HEK293 (cell line): Measurements from ENCODE around the gene ARL15.

Source experiments
- CTCF ChIA-PET: fragments of 350-600 bp; formaldehyde crosslinking; extraction: SDS; loops from one replicate; lab custom pipeline; 2021; ENCODE audit warnings: antibody characterized with exemption; lab: Yijun Ruan, JAX
- POLR2A ChIA-PET: fragments of 300-600 bp; formaldehyde crosslinking; extraction: SDS; loops from one replicate; lab custom pipeline; 2020; ENCODE audit warnings: antibody characterized with exemption, inconsistent platforms; lab: Yijun Ruan, JAX
- H3K27ac ChIP-seq: fragments of 200-500 bp; sonication (Bioruptor generic); 2 replicates; pipeline ENCODE4 v1.5.1; 2014; ENCODE audit warnings: low read depth, low read length, control low read depth, inconsistent platforms; ENCODE audit errors: extremely low read depth
- H3K36me3 ChIP-seq, 2 experiments: fragments of 200-500 bp in 1 of 2; sonication (Bioruptor generic) in 1 of 2; 1 replicate in 1 of 2; 2 replicates in 1 of 2; pipeline ENCODE4 v1.5.1; 2014 to 2017; ENCODE audit warnings: inconsistent platforms in 2 of 2, low read length in 2 of 2; ENCODE audit not compliant: control insufficient read depth in 2 of 2, insufficient read depth in 1 of 2
- H3K4me1 ChIP-seq: fragments of 200-500 bp; sonication (Bioruptor generic); 2 replicates; pipeline ENCODE4 v1.5.1; 2014; ENCODE audit warnings: mild to moderate bottlenecking, low read length, inconsistent platforms; ENCODE audit not compliant: control insufficient read depth, insufficient read depth
- H3K4me3 ChIP-seq: 2 replicates; pipeline ENCODE4 v1.5.1; 2011; ENCODE audit warnings: low read depth, mild to moderate bottlenecking, control low read depth, low read length, moderate library complexity
- H3K9me3 ChIP-seq: fragments of 200-500 bp; sonication (Bioruptor generic); 2 replicates; pipeline ENCODE4 v1.5.1; 2014; ENCODE audit warnings: low read depth, low read length, inconsistent platforms; ENCODE audit not compliant: control insufficient read depth, insufficient read depth
- BCL6B ChIP-seq: fragments of 450-650 bp; formaldehyde crosslinking; IDR thresholded peaks from 2 replicates; pipeline ENCODE4 v1.5.1; 2017; ENCODE audit warnings: missing biosample characterization, missing genetic modification characterization
- EGR2 ChIP-seq: fragments of 450-650 bp; formaldehyde crosslinking; IDR thresholded peaks from 2 replicates; pipeline ENCODE4 v1.5.1; 2016; ENCODE audit warnings: low read depth, missing biosample characterization, missing genetic modification characterization
- IKZF3 ChIP-seq: fragments of 450-650 bp; IDR thresholded peaks from 2 replicates; pipeline ENCODE4 v1.5.0; 2018; ENCODE audit warnings: missing biosample characterization, mild to moderate bottlenecking, missing genetic modification characterization, moderate library complexity
- KLF16 ChIP-seq: fragments of 450-650 bp; formaldehyde crosslinking; IDR thresholded peaks from 2 replicates; pipeline ENCODE4 v1.5.1; 2017; ENCODE audit warnings: missing biosample characterization, missing genetic modification characterization
- KLF8 ChIP-seq: fragments of 450-650 bp; formaldehyde crosslinking; IDR thresholded peaks from 2 replicates; pipeline ENCODE4 v1.5.1; 2016; ENCODE audit warnings: missing biosample characterization, missing genetic modification characterization
- KLF9 ChIP-seq: fragments of 450-650 bp; formaldehyde crosslinking; IDR thresholded peaks from 2 replicates; pipeline ENCODE4 v1.5.1; 2016; ENCODE audit warnings: missing biosample characterization, missing genetic modification characterization, low read depth
- MYNN ChIP-seq: fragments of 450-650 bp; formaldehyde crosslinking; IDR thresholded peaks from 2 replicates; pipeline ENCODE4 v1.5.1; 2016; ENCODE audit warnings: missing biosample characterization, missing genetic modification characterization, borderline replicate concordance
- OSR2 ChIP-seq: fragments of 450-650 bp; formaldehyde crosslinking; IDR thresholded peaks from 2 replicates; pipeline ENCODE4 v1.5.1; 2016; ENCODE audit warnings: missing biosample characterization, missing genetic modification characterization
- REPIN1 ChIP-seq: fragments of 450-650 bp; formaldehyde crosslinking; IDR thresholded peaks from 2 replicates; pipeline ENCODE4 v1.5.1; 2017; ENCODE audit warnings: missing biosample characterization, missing genetic modification characterization, low read depth
- TRIM28 ChIP-seq: IDR thresholded peaks from 2 replicates; pipeline ENCODE4 v1.6.1; 2011; ENCODE audit warnings: low read length, control low read depth, borderline replicate concordance
- ZEB2 ChIP-seq: fragments of 450-650 bp; formaldehyde crosslinking; IDR thresholded peaks from 2 replicates; pipeline ENCODE4 v1.5.1; 2016; ENCODE audit warnings: missing biosample characterization, missing genetic modification characterization
- ZFP41 ChIP-seq: fragments of 450-650 bp; formaldehyde crosslinking; IDR thresholded peaks from 2 replicates; pipeline ENCODE4 v1.5.1; 2016; ENCODE audit warnings: missing biosample characterization, missing genetic modification characterization, borderline replicate concordance
- ZNF132 ChIP-seq: fragments of 450-650 bp; formaldehyde crosslinking; IDR thresholded peaks from 2 replicates; pipeline ENCODE4 v1.5.1; 2017; ENCODE audit warnings: missing biosample characterization, missing genetic modification characterization, borderline replicate concordance
- ZNF133 ChIP-seq: fragments of 450-650 bp; formaldehyde crosslinking; IDR thresholded peaks from 2 replicates; pipeline ENCODE4 v1.5.1; 2016; ENCODE audit warnings: missing biosample characterization, missing genetic modification characterization
- ZNF155 ChIP-seq: fragments of 450-650 bp; formaldehyde crosslinking; IDR thresholded peaks from 2 replicates; pipeline ENCODE4 v1.5.1; 2016; ENCODE audit warnings: missing biosample characterization, missing genetic modification characterization
- ZNF169 ChIP-seq: fragments of 450-650 bp; formaldehyde crosslinking; IDR thresholded peaks from 2 replicates; pipeline ENCODE4 v1.5.1; 2016; ENCODE audit warnings: missing biosample characterization, missing genetic modification characterization
- ZNF221 ChIP-seq: fragments of 450-650 bp; formaldehyde crosslinking; IDR thresholded peaks from 2 replicates; pipeline ENCODE4 v1.5.1; 2017; ENCODE audit warnings: missing biosample characterization, missing genetic modification characterization, borderline replicate concordance
- ZNF280D ChIP-seq: fragments of 450-650 bp; formaldehyde crosslinking; IDR thresholded peaks from 2 replicates; pipeline ENCODE4 v1.5.1; 2016; ENCODE audit warnings: missing biosample characterization, missing genetic modification characterization
- ZNF501 ChIP-seq: fragments of 450-650 bp; formaldehyde crosslinking; IDR thresholded peaks from 2 replicates; pipeline ENCODE4 v1.5.1; 2016; ENCODE audit warnings: missing biosample characterization, missing genetic modification characterization
- ZNF530 ChIP-seq: fragments of 450-650 bp; formaldehyde crosslinking; IDR thresholded peaks from 2 replicates; pipeline ENCODE4 v1.5.1; 2016; ENCODE audit warnings: low read depth, missing biosample characterization, missing genetic modification characterization
- ZNF571 ChIP-seq: fragments of 450-650 bp; formaldehyde crosslinking; IDR thresholded peaks from 2 replicates; pipeline ENCODE4 v1.5.0; 2017; ENCODE audit warnings: missing biosample characterization, missing genetic modification characterization
- ZNF623 ChIP-seq: fragments of 450-650 bp; formaldehyde crosslinking; IDR thresholded peaks from 2 replicates; pipeline ENCODE4 v1.5.1; 2016; ENCODE audit warnings: missing biosample characterization, missing genetic modification characterization
- ZNF645 ChIP-seq: fragments of 450-650 bp; formaldehyde crosslinking; IDR thresholded peaks from 2 replicates; pipeline ENCODE4; 2016; ENCODE audit warnings: missing biosample characterization, missing genetic modification characterization
- ZNF660 ChIP-seq: fragments of 450-650 bp; IDR thresholded peaks from 2 replicates; pipeline ENCODE4 v1.5.1; 2018; ENCODE audit warnings: missing biosample characterization, mild to moderate bottlenecking, missing genetic modification characterization
- ZNF747 ChIP-seq: fragments of 450-650 bp; formaldehyde crosslinking; IDR thresholded peaks from 2 replicates; pipeline ENCODE4 v1.5.1; 2016; ENCODE audit warnings: missing biosample characterization, missing genetic modification characterization
- ZNF791 ChIP-seq: fragments of 450-650 bp; formaldehyde crosslinking; IDR thresholded peaks from 2 replicates; pipeline ENCODE4 v1.5.1; 2016; ENCODE audit warnings: missing biosample characterization, missing genetic modification characterization
- ZNF830 ChIP-seq: fragments of 450-650 bp; IDR thresholded peaks from 2 replicates; pipeline ENCODE4 v1.5.0; 2018; ENCODE audit warnings: missing biosample characterization, missing genetic modification characterization, low read depth, mild to moderate bottlenecking, moderate library complexity
- TF ChIP-seq, protein P1 (sequence below): fragments of 450-650 bp; formaldehyde crosslinking; IDR thresholded peaks from 2 replicates; pipeline ENCODE4 v1.5.1; 2016; ENCODE audit warnings: missing biosample characterization, missing genetic modification characterization
- TF ChIP-seq, protein P2 (sequence below): fragments of 450-650 bp; formaldehyde crosslinking; IDR thresholded peaks from 2 replicates; pipeline ENCODE4 v1.5.1; 2016; ENCODE audit warnings: missing biosample characterization, missing genetic modification characterization

ARL15 gene

DNA sequence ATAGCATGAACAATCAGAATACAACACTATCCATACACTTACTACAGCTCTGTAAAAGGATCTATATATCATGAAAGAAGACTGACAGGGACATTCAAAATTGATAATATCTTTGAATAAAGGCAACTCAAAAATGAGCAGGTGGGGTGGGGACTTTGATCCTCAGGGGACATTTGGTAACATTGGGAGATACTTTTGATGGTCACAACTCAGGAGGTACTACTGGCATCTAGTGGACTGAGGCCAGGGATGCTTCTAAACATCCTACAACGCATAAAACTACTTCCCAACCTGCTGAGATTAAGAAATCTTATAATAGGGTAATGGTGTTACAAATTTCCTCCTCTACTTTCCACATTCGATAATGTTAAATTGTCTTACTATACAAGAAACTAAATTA, 243.9 kb downstream of the ARL15 start:
- Histone ChIP-seq H3K27ac (no peak overlapping the region), H3K4me3 (no peak overlapping the region), H3K9me3 (no peaks in the 10 kb centered on the region), H3K4me1 (no peaks in the 10 kb centered on the region), H3K36me3 (no peaks in the 10 kb centered on the region; a peak in 1 of 3 replicates)
- POLR2A ChIA-PET, result no interaction called here
- TF ChIP-seq ZEB2 (tag by site-specific recombination) (no peak), KLF9 (tag by site-specific recombination) (no peak), KLF16 (no peak), ZNF155 (tag by site-specific recombination) (no peak), ZNF132 (tag by site-specific recombination) (no peak), ZNF501 (no peak), TRIM28 (no peak), ZNF645 (tag by site-specific recombination) (no peak), ZFP41 (no peak), BCL6B (no peak), ZNF830 (tag by site-specific recombination) (no peak), IKZF3 (tag by site-specific recombination) (no peak), ZNF571 (tag by site-specific recombination) (no peak)
- TF ChIP-seq, protein P1, sequence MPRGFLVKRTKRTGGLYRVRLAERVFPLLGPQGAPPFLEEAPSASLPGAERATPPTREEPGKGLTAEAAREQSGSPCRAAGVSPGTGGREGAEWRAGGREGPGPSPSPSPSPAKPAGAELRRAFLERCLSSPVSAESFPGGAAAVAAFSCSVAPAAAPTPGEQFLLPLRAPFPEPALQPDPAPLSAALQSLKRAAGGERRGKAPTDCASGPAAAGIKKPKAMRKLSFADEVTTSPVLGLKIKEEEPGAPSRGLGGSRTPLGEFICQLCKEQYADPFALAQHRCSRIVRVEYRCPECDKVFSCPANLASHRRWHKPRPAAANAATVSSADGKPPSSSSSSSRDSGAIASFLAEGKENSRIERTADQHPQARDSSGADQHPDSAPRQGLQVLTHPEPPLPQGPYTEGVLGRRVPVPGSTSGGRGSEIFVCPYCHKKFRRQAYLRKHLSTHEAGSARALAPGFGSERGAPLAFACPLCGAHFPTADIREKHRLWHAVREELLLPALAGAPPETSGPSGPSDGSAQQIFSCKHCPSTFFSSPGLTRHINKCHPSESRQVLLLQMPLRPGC (tag by site-specific recombination), result no peak
- CTCF ChIA-PET, result no interaction called here

DNA sequence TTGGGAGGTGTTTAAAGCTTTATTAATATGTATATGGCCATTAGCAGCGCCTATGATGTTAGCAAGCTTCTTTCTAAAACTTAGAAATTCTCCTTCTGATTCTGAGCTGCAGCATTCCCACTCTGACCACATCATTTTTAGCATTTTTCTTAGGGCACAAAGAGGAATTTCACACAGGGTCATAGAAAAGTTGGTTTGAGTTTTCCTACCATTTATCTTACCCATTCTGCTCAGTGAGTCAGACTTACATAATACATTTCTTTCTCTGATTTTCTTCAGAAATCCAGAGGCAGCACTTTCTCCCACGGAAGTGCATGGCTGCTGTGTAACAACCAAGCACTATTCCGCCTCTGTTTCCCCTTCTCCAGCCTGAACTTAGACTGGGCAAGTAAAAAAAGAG, 246.6 kb downstream of the ARL15 start:
- Histone ChIP-seq H3K4me3 (no peak overlapping the region), H3K9me3 (no peaks in the 10 kb centered on the region), H3K4me1 (no peaks in the 10 kb centered on the region), H3K27ac (no peak overlapping the region), H3K36me3 (no peaks in the 10 kb centered on the region; a peak in 1 of 3 replicates)
- TF ChIP-seq ZNF280D (no peak), ZNF530 (tag by site-specific recombination) (no peak), ZNF169 (tag by site-specific recombination) (no peak), REPIN1 (no peak), ZNF221 (tag by site-specific recombination) (no peak), ZNF660 (tag by site-specific recombination) (no peak), ZNF623 (tag by site-specific recombination) (no peak), ZNF791 (tag by site-specific recombination) (no peak), MYNN (no peak), KLF8 (no peak), EGR2 (tag by site-specific recombination) (no peak), ZNF133 (tag by site-specific recombination) (no peak), OSR2 (tag by site-specific recombination) (no peak), ZNF747 (tag by site-specific recombination) (no peak), ZEB2 (tag by site-specific recombination) (no peak), ZNF132 (tag by site-specific recombination) (no peak)
- TF ChIP-seq, protein P2, sequence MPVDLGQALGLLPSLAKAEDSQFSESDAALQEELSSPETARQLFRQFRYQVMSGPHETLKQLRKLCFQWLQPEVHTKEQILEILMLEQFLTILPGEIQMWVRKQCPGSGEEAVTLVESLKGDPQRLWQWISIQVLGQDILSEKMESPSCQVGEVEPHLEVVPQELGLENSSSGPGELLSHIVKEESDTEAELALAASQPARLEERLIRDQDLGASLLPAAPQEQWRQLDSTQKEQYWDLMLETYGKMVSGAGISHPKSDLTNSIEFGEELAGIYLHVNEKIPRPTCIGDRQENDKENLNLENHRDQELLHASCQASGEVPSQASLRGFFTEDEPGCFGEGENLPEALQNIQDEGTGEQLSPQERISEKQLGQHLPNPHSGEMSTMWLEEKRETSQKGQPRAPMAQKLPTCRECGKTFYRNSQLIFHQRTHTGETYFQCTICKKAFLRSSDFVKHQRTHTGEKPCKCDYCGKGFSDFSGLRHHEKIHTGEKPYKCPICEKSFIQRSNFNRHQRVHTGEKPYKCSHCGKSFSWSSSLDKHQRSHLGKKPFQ, result no peak
- ChIA-PET CTCF (interaction anchor here (0.6 kb wide), 1 partner anchor 121 kb away, joined by 4 read pairs; no protein-coding TSS in a partner anchor), POLR2A (interaction anchor here (0.9 kb wide), 1 partner anchor 408 kb away, joined by 3 read pairs; no protein-coding TSS in a partner anchor)
